Coronary artery (tissue), 2 donors: Measurements from ENCODE around the gene KRT37.
"Not testable (repeated sequence)": the region's sequence is repeated elsewhere in the genome, so short reads cannot be mapped to it uniquely, and the experiment has no call there.

ENCODE experiments used
- DNase-seq: peaks from one replicate; pipeline ENCODE4 v3.0.0-alpha.2; 2017; ENCODE audit warnings: low spot score
- H3K27ac ChIP-seq, 2 donors: fragments of 200-600 bp; sonication (generic); one replicate each; pipeline ENCODE4 v1.5.1; 2016 to 2019
- H3K4me3 ChIP-seq: fragments of 200-600 bp; sonication (generic); 2 replicates; pipeline ENCODE4 v1.5.1; 2016; ENCODE audit warnings: mild to moderate bottlenecking, moderate library complexity
- CTCF ChIP-seq: fragments of 200-600 bp; sonication (generic); IDR thresholded peaks from one replicate; pipeline ENCODE4 v1.5.1; 2019; ENCODE audit warnings: antibody characterized with exemption

KRT37 gene

GRCh38 chr17:41439375-41439774 is 15.0 kb upstream of the KRT37 start:
- no peak for TF ChIP-seq CTCF
- H3K4me3 ChIP-seq: no peak overlapping the region
- no peak for DNase-seq
- no peak overlapping the region for H3K27ac ChIP-seq

- no peak for TF ChIP-seq CTCF
- no peak overlapping the region for H3K4me3 ChIP-seq
- no peak for DNase-seq
- no peak overlapping the region for H3K27ac ChIP-seq
These were observed 13.4 kb upstream of the KRT37 start for GRCh38 chr17:41437769-41438168.

GRCh38 chr17:41437254-41437653 is 12.9 kb upstream of the KRT37 start:
- H3K27ac ChIP-seq: no peak overlapping the region
- no peak for DNase-seq
- TF ChIP-seq CTCF: no peak

GRCh38 chr17:41434415-41434814 is 10.0 kb upstream of the KRT37 start:
- no peak for DNase-seq
- Histone ChIP-seq H3K27ac (no peak overlapping the region), H3K4me3 (no peak overlapping the region)
- no peak for TF ChIP-seq CTCF

More at GRCh38 chr17:41437254-41437653, 12.9 kb upstream of the KRT37 start:
- no peak overlapping the region for H3K4me3 ChIP-seq

- Histone ChIP-seq H3K27ac (no peak overlapping the region), H3K4me3 (no peak overlapping the region)
- TF ChIP-seq CTCF: no peak
- no peak for DNase-seq
These were observed 9.6 kb upstream of the KRT37 start for GRCh38 chr17:41434005-41434404.

- no peak for TF ChIP-seq CTCF
- H3K4me3 ChIP-seq: no peak overlapping the region
- DNase-seq: no peak
These were observed 9.2 kb upstream of the KRT37 start for GRCh38 chr17:41433586-41433985.

GRCh38 chr17:41430376-41430775 is 6.0 kb upstream of the KRT37 start:
- not testable (repeated sequence) for H3K27ac ChIP-seq, H3K4me3 ChIP-seq, DNase-seq

More at GRCh38 chr17:41433586-41433985, 9.2 kb upstream of the KRT37 start:
- H3K27ac ChIP-seq: no peak overlapping the region

- Histone ChIP-seq H3K27ac (no peak overlapping the region), H3K4me3 (no peak overlapping the region)
- DNase-seq: no peak
- no peak for TF ChIP-seq CTCF
These were observed 5.3 kb upstream of the KRT37 start for GRCh38 chr17:41429667-41430066.
